NK-92 treated with Interleukin-12 subunit alpha and Interleukin-12 subunit beta, amount 100 ng/mL, for 24 hours (cell line): ENCODE results near the gene ANLN.
A peak's percentile ranks its signal among the peaks of the same experiment; 100 is the strongest.
"Not testable (repeated sequence)": the region's sequence is repeated elsewhere in the genome, so short reads cannot be mapped to it uniquely, and the experiment has no call there.

Experiments
- DNase-seq: peaks from one replicate; lab custom pipeline; 2025; lab: John Stamatoyannopoulos, UW

The ANLN gene

GRCh38 chr7:36389371-36390198 is at the start of gene ANLN:
Gene ANLN (plus strand): TSS chr7:36389862. CDS start chr7:36390027, 165 bp downstream.
- DNase-seq = peak; percentile 54

- DNase-seq = no peak
Measured at GRCh38 chr7:36343548-36343947, 46.1 kb upstream of the ANLN start.

- no peak for DNase-seq
Measured at GRCh38 chr7:36344622-36345021, 45.0 kb upstream of the ANLN start.

- DNase-seq = no peak
Measured at GRCh38 chr7:36346260-36346831, 43.3 kb upstream of the ANLN start.

- no peak for DNase-seq
Measured at GRCh38 chr7:36348256-36348655, 41.4 kb upstream of the ANLN start.

GRCh38 chr7:36348771-36349170 is 40.9 kb upstream of the ANLN start:
- DNase-seq = no peak

GRCh38 chr7:36349626-36350025 is 40.0 kb upstream of the ANLN start:
- no peak for DNase-seq

- DNase-seq = no peak
Measured at GRCh38 chr7:36355490-36355889, 34.2 kb upstream of the ANLN start.

- no peak for DNase-seq
Measured at GRCh38 chr7:36357054-36357453, 32.6 kb upstream of the ANLN start.

- no peak for DNase-seq
Measured at GRCh38 chr7:36358589-36358988, 31.1 kb upstream of the ANLN start.

GRCh38 chr7:36360244-36360643 is 29.4 kb upstream of the ANLN start:
- DNase-seq = no peak

GRCh38 chr7:36361227-36361626 is 28.4 kb upstream of the ANLN start:
- DNase-seq = no peak

- no peak for DNase-seq
Measured at GRCh38 chr7:36363515-36363914, 26.1 kb upstream of the ANLN start.

GRCh38 chr7:36366005-36366717 is 23.5 kb upstream of the ANLN start:
- DNase-seq = no peak

GRCh38 chr7:36366718-36367560 is 22.7 kb upstream of the ANLN start:
- peak; percentile 54 for DNase-seq

GRCh38 chr7:36367561-36368077 is 22.0 kb upstream of the ANLN start:
- no peak for DNase-seq

- no peak for DNase-seq
Measured at GRCh38 chr7:36368496-36368895, 21.2 kb upstream of the ANLN start.

- no peak for DNase-seq
Measured at GRCh38 chr7:36369171-36369570, 20.5 kb upstream of the ANLN start.

- no peak for DNase-seq
Measured at GRCh38 chr7:36370046-36370445, 19.6 kb upstream of the ANLN start.

- DNase-seq = no peak
Measured at GRCh38 chr7:36372156-36372555, 17.5 kb upstream of the ANLN start.

- DNase-seq = not testable (repeated sequence)
Measured at GRCh38 chr7:36378555-36378954, 11.1 kb upstream of the ANLN start.
